GM21717 (cell line): ENCODE measurements around the gene CLMN.

Experiments used
- ATAC-seq: cut with Tn5 transposase; IDR thresholded peaks from one replicate; pipeline ENCODE4 v1.9.1; 2021; ENCODE audit warnings: mild to moderate bottlenecking, moderate library complexity; ENCODE audit not compliant: unreplicated experiment

CLMN gene

DNA sequence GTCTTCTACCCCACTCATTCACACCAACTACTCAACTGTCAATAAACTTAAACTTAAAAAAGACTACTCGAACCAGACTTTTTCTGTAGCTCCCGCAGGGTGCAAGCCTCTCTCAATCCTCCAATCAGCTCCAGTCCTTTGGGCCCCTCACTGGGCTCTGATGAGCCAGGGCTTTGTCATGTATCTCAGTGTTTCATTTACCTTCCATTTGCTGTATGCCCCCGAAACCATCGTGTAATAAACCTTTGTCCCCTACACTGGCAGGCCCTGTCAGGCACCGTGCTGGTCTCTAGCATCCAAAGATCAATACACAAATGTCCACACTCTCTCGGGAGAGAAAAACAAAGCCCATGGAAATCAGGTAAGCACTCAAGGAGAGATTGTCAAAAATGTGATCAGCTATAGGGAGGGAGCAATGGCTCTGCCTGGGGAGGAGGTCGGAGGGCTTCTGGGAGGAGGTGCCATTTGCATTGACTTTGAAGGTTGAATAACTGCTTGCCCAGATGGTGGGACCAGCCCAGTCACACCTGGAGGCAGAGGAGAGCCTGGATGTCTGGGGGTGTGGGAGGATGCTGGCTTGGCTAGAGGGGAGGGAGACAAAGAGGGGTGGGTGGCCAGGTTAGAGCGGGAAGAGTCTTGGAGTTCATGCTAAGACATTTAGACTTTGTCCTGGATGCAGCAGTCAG, 120.3 kb downstream of the CLMN start:
- ATAC-seq = no peak

DNA sequence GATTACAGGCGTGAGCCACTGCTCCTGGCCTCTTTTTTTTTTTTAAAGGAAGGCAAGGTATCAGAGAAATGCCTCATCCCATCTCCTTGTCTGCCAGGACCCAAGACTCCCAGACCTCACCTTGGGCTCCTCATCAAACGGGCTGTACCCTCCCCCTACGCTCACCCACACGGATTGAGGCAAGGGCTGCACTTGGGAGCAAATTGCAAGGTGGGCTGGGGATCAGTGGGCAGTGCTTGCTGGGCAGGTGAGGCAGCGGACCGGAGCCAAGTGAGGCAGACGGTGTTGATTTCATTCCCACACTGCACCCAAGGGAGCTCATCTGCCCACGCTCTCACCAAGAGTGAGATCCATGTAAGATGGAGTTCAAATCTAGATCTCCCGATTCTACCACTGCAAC, 121.4 kb downstream of the CLMN start:
- ATAC-seq = no peak

DNA sequence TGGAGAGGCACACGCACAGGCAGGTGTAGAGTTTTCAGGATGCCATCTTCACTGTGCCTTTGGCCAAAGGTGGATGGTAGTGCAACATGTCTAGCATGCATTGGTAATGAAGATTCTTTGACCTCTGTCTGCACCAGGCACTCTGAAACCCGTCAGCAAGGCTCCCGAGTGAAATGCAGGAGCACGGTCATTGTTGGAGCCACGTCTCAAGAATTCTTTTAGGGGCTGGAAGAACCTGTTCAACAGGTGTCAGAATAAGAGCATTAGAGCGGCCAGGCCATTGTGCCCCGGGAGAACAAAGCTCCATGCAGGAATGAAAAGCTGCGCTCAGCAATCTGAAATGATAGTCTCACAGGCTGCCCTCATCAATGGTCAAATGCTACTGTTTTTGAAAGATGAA, 122.2 kb downstream of the CLMN start:
- ATAC-seq = no peak

- ATAC-seq = no peak
These were observed 122.7 kb downstream of the CLMN start for GRCh38 chr14:95196826-95197545.

- no peak for ATAC-seq
These were observed 123.4 kb downstream of the CLMN start for GRCh38 chr14:95196268-95196667.

GRCh38 chr14:95195031-95195430, 124.7 kb downstream of the CLMN start:
- no peak for ATAC-seq

DNA sequence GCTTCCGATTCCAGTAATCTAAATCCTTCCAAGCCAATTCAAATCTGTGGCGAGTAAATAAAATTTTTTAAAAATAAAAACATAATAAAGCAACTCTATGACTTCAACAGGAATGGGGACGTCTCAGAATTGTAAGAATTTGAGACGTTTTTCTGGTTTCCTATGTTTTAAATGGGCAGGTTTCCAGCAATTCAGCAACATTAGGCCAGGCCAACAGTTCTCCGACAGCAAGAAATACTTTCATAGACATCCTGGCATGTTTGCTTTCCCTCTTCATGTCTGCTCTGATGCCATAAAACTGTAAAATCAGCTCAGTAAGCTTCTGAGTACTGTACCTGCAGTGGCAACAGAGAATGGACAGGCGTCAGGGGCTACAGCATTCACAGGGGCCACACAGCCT, 126.6 kb downstream of the CLMN start:
- no peak for ATAC-seq

GRCh38 chr14:95192311-95192710, 127.4 kb downstream of the CLMN start:
- ATAC-seq = no peak

DNA sequence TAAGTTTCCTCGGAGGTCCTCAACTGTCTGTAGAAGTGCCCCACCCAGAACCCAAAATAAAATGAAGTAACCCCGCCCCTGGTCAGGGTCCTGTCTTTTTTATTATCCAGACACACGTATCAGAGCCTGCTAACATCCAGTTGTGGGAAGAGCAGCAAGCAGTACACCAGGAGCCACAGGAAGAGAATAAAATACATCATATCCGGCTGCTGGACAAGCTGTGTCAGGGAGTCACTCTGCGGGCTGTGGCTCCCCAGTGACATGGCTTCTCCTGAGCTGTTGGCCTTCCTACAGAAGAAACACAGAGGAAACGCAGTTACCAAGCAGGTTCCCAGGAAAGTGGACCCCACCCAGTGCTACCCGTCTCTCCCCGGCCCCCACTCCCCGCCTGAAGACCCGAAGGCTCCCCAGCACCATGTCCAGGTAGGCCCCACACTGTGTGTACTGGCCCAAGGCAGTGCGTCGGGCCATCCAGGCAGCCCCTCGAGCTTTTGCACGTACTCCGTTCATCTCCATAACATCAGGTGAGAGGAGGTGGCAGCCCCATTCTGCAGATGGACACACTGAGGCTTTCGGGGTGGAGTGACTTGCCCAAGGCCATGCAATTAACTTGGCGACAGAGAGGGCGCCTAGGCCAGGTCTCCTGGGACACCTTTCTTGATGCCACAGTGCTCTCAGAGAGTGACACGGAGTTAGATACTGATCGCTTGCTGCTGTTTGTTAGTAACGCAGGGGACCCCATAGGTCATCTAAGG, 128.1 kb downstream of the CLMN start:
- ATAC-seq = no peak

GRCh38 chr14:95190857-95191256, 128.9 kb downstream of the CLMN start:
- ATAC-seq = no peak

DNA sequence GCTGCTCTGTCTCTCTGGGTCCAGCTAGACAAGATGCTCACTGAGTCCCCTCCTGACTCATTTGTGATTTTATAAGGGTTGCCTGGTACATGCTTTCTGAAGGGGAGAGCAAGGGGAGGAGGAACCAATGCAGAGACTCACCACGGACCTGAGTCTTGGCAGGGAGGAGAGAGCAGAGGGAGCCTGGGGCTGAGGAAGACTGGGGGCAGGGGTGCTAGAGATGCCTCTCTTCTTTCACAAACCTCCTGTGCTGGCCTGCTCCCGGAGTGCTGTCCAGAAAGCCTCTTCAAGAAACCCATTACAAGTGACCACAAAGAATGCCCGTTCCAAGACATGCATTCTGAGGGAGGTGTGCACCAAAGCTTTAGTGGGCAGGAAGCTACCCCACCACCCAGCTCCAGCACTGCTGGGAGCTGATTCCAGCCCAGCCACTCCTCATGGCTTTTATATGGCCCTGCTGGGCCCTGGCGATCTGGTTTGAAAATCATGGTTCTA, 129.3 kb downstream of the CLMN start:
- ATAC-seq = no peak

GRCh38 chr14:95189367-95190132, 130.2 kb downstream of the CLMN start:
- no peak for ATAC-seq

DNA sequence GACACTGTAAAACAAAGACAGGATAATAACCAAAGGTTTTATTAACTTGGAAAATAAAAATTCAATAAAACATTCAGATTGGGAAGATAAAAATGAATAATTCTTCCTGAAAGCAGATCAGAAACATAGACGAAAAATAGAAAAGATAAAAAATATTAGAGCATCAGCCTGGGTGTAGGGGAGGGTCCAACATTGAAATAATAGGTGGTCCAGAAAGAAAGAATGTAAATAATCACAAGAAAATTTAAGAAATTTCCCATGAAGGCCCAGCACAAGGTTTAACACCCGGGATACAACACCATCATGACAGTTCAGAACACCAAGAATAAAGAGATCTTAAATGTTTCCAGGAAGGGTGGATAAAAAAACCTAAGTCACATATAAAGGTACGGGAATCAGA, 131.3 kb downstream of the CLMN start:
- ATAC-seq = no peak

DNA sequence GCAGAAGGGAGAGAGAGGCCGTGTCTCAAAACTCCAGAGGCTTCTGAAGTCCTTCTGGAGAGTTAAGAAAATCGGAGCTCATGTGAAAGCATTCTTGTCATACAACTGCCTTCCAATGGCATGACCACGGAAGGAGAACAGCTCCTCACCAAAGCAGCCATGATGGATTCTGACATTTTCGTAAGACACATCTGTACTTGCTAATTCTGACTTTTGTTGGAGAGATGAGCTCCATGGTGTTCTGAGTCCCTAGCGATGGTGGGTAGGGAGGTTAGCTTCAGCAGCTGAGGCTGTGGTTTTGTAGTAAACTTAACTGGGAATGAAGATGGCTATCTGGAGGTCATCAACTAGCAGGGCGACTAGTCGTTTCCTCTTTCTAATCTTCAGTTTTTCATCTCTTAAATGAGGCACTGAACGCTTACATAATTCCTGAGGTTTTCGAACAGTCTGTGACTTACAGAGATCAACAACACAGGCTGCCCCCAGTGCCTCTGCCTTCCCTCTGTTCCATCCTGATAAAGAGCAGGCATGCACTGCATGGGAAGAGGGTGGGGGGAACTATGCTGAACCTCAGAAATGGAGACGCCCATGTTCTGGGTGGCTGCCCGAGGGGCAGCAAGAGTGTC, 133.8 kb downstream of the CLMN start:
- ATAC-seq = no peak

GRCh38 chr14:95185033-95185766, 134.5 kb downstream of the CLMN start:
- ATAC-seq = no peak

- ATAC-seq = no peak
These were observed 135.3 kb downstream of the CLMN start for GRCh38 chr14:95184413-95184790.

- ATAC-seq = no peak
These were observed 135.9 kb downstream of the CLMN start for GRCh38 chr14:95183532-95184412.

DNA sequence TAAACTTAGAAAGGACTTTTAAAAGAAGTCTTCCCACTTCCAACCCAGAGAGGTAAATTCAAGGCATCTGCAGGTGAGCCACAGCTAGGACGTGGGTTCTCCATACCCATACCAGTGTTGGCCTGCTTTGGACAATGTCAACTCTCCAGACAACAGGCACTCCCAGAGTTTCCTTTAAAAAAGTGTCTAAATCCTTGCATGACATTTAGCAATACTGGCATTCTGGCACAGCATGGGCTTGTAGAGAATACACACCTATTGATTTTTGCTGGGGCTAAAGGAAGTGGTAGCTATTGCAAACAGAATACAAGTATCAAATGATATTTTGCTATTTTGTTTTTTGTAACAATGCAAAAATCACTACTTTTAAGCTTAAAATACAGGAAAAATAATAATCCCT, 136.6 kb downstream of the CLMN start:
- no peak for ATAC-seq

- ATAC-seq = no peak
These were observed 137.3 kb downstream of the CLMN start for GRCh38 chr14:95182379-95182778.
